PFSK-1 (cell line): ENCODE data around the gene NXPH1.

ENCODE experiments used
- FOXP2 ChIP-seq: optimal IDR thresholded peaks from 2 replicates; pipeline ENCODE3; 2011; ENCODE audit warnings: borderline replicate concordance, control low read depth, inconsistent platforms; ENCODE audit not compliant: insufficient read depth; ENCODE audit errors: extremely low read length, extremely low read depth
- POLR2AphosphoS5 ChIP-seq: IDR thresholded peaks from 2 replicates; pipeline ENCODE4 v1.6.1; 2012; ENCODE audit warnings: low read depth, mild to moderate bottlenecking, control low read depth, low read length, moderate library complexity
- REST ChIP-seq, 2 experiments: IDR thresholded peaks; 2 replicates each; pipeline versions ENCODE4 v1.6.1 to v1.8.0; 2011 to 2012; ENCODE audit warnings: low read depth in 2 of 2, low read length in 2 of 2, control low read depth in 1 of 2, inconsistent platforms in 1 of 2, mild to moderate bottlenecking in 1 of 2, moderate library complexity in 1 of 2; ENCODE audit not compliant: insufficient read depth in 1 of 2
- SIN3A ChIP-seq: IDR thresholded peaks from 2 replicates; pipeline ENCODE4 v1.6.1; 2012; ENCODE audit warnings: mild to moderate bottlenecking, low read length, moderate library complexity, borderline replicate concordance; ENCODE audit not compliant: insufficient read depth
- TAF1 ChIP-seq: IDR thresholded peaks from 2 replicates; pipeline ENCODE4 v1.6.1; 2012; ENCODE audit warnings: low read length, control low read depth, borderline replicate concordance; ENCODE audit not compliant: insufficient read depth

Gene NXPH1

GRCh38 chr7:8388257-8388625 is 45.2 kb upstream of the NXPH1 start:
- TF ChIP-seq POLR2AphosphoS5 (no peak), SIN3A (no peak), FOXP2 (no peak), TAF1 (no peak), REST (IDR thresholded peaks at IDR 0.05; ENCODE audit: insufficient read depth in 1 of 2, low read depth in 2 of 2, low read length in 2 of 2) (no peak)

- no peak for TF ChIP-seq REST (IDR thresholded peaks at IDR 0.05; ENCODE audit: insufficient read depth in 1 of 2, low read depth in 2 of 2, low read length in 2 of 2)
- no peak for TF ChIP-seq POLR2AphosphoS5
- no peak for TF ChIP-seq TAF1
- no peak for TF ChIP-seq FOXP2
- TF ChIP-seq SIN3A: no peak
Measured at GRCh38 chr7:8389593-8390261, 43.7 kb upstream of the NXPH1 start.

- TF ChIP-seq TAF1 (no peak), REST (IDR thresholded peaks at IDR 0.05; ENCODE audit: insufficient read depth in 1 of 2, low read depth in 2 of 2, low read length in 2 of 2) (no peak), POLR2AphosphoS5 (no peak), FOXP2 (no peak)
Measured at GRCh38 chr7:8390262-8390626, 43.2 kb upstream of the NXPH1 start.

GRCh38 chr7:8391353-8392062 is 41.9 kb upstream of the NXPH1 start:
- no peak for TF ChIP-seq REST (IDR thresholded peaks at IDR 0.05; ENCODE audit: insufficient read depth in 1 of 2, low read depth in 2 of 2, low read length in 2 of 2)
- TF ChIP-seq TAF1: no peak
- TF ChIP-seq SIN3A: no peak
- TF ChIP-seq FOXP2: no peak
- no peak for TF ChIP-seq POLR2AphosphoS5
